Measurements from ENCODE around the gene CLK1. TPM values are rescaled to one million over a fixed set of nuclear protein-coding genes. Genes with fewer than 3 reads are reported as not detected.

CLK1 gene
- total RNA-seq, 1 donor = 64.8 TPM

DNA sequence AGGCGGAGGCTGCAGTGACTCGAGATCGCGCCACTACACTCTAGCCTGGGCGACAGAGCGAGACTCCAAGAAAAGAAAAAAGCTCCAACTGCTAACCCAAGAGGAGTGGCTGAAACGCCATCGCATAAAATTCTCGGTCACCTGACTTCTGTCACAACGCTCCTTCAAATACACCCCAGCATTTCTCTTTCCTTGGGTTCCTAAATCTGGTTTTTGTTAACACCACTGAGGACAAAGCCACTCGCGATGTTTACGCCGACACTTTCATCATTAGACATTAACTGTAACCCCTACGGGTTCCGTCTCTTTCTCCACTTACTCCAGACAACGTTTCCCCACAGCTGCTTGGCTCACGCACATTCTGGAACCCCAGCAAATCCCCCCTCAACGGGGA is 679 bp downstream of the CLK1 start:
- no peak for DNase-seq (ENCODE audit: low read depth)
- peak overlapping the region; percentile 91 for H3K4me3 ChIP-seq (ENCODE audit: low read depth, low read length)
- TF ChIP-seq, protein P1, sequence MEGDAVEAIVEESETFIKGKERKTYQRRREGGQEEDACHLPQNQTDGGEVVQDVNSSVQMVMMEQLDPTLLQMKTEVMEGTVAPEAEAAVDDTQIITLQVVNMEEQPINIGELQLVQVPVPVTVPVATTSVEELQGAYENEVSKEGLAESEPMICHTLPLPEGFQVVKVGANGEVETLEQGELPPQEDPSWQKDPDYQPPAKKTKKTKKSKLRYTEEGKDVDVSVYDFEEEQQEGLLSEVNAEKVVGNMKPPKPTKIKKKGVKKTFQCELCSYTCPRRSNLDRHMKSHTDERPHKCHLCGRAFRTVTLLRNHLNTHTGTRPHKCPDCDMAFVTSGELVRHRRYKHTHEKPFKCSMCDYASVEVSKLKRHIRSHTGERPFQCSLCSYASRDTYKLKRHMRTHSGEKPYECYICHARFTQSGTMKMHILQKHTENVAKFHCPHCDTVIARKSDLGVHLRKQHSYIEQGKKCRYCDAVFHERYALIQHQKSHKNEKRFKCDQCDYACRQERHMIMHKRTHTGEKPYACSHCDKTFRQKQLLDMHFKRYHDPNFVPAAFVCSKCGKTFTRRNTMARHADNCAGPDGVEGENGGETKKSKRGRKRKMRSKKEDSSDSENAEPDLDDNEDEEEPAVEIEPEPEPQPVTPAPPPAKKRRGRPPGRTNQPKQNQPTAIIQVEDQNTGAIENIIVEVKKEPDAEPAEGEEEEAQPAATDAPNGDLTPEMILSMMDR (IDR thresholded peaks at IDR 0.05; ENCODE audit: insufficient read depth, low read depth, low read length) = no peak

DNA sequence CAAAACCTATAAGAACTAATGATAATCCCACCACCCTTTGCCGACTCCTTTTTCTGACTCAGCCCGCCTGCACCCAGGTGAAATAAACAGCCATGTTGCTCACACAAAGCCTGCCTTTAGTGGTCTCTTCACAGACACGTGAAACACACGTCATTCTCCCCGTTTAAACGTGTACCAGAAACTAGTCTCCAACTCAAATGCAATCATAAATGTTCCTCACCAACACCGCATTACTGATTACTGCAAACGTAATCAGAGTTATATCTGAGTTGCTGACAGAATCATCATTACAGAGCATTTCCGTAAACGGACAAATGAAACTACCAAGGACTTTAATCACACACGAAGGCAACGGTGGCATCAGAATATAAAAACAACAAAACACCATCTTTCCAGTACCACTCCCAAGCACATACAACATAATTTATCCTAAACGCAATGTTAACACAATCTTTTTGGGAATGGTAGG is 1.9 kb downstream of the CLK1 start:
- TF ChIP-seq, protein P1 (IDR thresholded peaks at IDR 0.05; ENCODE audit: insufficient read depth, low read depth, low read length) = no peak
- peak overlapping the region; percentile 91 for H3K4me3 ChIP-seq (ENCODE audit: low read depth, low read length)
- peak; percentile 86 for DNase-seq (ENCODE audit: low read depth)

DNA sequence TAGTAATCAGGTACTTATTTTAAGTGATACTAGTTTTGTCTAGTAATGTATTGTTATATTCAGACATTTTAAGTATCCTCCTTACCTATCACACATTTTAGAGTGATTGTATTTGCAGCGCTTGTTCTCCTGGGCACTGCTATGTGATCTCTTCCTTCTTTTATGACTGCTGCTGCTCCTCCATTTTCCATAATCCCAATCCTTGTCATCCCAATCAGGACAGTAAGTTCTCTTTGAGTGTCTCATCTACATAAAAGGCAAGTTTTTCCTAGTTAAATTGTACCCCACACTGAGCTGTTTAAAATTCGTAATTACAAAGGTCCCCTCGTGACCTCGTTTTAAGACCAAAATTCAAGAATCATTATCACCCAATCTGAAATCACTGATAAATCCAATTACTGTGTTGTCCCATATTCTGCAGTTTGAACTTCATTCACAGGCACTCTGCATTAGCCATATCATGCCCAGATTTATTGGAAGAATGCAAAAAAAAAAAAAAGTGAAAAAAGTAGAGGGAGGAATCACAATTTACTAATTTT is 2.8 kb downstream of the CLK1 start:
- TF ChIP-seq, protein P1 (IDR thresholded peaks at IDR 0.05; ENCODE audit: insufficient read depth, low read depth, low read length) = no peak
- H3K4me3 ChIP-seq (ENCODE audit: low read depth, low read length) = peak overlapping the region; percentile 91
- DNase-seq (ENCODE audit: low read depth) = no peak

DNA sequence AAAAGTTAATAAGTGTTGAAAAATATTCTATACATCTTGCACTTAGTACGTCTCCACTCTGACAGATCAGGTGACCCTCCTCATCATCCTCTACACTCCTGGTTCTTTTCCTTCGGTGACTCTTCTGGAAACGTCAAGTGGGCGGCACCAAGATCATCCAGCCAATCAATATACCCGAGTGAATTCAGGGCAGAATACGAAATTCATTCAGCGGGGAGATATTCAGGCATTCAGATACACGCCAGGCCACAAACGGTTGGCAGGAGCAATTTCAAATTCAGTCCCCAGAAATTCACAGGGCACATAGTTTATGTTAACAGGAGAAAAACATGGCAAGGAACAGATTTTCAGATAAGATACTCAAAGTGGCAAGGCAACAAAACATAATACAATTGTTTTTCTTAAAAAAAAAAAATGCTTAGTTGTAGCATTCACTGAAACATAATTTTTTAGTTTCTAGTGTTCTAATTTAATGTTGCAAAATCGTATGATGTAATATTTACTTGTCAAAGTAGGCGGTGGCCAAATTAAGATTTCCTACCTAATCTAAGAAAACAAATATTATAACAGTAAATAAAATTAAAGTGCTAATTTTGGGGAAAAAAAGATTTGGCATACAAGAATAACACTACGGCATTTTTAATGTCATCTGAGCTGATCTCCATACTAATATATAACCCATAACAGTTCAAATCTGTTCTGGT is 4.2 kb downstream of the CLK1 start:
- peak overlapping the region; percentile 91 for H3K4me3 ChIP-seq (ENCODE audit: low read depth, low read length)
- TF ChIP-seq, protein P1 (IDR thresholded peaks at IDR 0.05; ENCODE audit: insufficient read depth, low read depth, low read length) = no peak
- DNase-seq (ENCODE audit: low read depth) = peak; percentile 48

DNA sequence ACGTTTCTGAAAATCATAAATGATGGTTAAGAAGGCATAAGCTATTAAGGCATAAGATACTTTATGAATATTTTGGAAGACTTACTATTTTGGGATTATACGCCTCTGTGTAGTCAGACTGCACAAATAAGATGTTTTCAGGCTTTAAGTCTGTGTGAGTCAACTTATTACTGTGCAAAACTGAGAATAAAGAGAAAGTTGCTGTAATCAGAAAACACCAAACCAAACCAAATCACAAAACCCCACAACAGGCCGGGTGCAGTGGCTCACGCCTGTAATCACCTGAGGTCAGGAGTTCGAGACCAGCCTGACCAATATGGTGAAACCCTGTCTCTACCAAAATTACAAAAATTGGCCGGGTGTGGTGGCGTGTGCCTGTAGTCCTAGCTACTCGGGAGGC is 7.7 kb downstream of the CLK1 start:
- no peak overlapping the region for H3K4me3 ChIP-seq (ENCODE audit: low read depth, low read length)
- TF ChIP-seq, protein P1 (IDR thresholded peaks at IDR 0.05; ENCODE audit: insufficient read depth, low read depth, low read length) = no peak
- DNase-seq (ENCODE audit: low read depth) = no peak

DNA sequence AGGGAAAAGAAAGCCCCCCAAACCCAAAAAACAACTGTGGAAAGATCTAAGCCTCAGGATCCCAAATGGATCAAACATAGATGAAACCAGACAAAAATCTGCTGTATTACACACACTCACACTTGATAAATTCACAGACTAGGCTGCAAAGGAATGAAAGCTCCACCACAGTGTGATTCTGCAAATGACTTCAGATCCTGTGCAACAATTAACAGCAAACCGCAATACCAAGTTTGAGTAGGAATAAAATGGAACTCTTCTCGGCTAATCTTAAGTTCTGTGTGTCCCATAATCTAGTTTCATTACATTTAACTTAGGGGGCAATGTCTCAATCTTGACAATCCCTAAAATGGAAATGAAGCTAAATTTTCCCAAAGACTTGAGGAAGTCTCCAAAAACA is 11.9 kb downstream of the CLK1 start:
- H3K4me3 ChIP-seq (ENCODE audit: low read depth, low read length) = no peak overlapping the region
- no peak for DNase-seq (ENCODE audit: low read depth)
- TF ChIP-seq, protein P1 (IDR thresholded peaks at IDR 0.05; ENCODE audit: insufficient read depth, low read depth, low read length) = no peak
